Stimulated activated CD8-positive, alpha-beta memory T cell treated with anti-CD3 and anti-CD28 coated beads, Interleukin-2, amount 100 ng/mL, for 48 hours (primary cell): ENCODE data around the gene TSPAN14.
"Not testable (repeated sequence)": the region's sequence is repeated elsewhere in the genome, so short reads cannot be mapped to it uniquely, and the experiment has no call there.

Experiments
- DNase-seq, 2 donors: peaks; one replicate each; pipeline ENCODE4 v3.0.0-alpha.2; 2020; ENCODE audit warnings: low read depth in 2 of 2

The TSPAN14 gene

DNA sequence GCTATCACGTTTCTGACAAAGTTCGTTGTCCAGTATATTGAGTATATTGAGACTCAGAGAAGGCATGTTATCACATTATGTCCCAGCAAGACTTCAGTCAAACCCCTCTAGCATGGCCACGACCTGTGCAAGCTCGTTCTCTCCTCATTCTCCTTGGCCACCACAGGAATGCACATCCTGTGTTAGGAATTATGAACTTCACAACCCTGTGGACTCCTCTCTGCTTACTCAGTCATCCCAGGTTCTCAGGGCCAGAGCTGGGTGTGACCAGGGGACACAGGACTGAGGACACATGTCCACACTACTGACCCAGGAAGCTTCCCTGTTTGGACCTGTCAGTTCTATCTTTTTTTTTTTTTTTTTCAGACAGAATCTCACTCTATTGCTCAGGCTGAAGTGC lies 87.9 kb downstream of the TSPAN14 start:
- no peak for DNase-seq

DNA sequence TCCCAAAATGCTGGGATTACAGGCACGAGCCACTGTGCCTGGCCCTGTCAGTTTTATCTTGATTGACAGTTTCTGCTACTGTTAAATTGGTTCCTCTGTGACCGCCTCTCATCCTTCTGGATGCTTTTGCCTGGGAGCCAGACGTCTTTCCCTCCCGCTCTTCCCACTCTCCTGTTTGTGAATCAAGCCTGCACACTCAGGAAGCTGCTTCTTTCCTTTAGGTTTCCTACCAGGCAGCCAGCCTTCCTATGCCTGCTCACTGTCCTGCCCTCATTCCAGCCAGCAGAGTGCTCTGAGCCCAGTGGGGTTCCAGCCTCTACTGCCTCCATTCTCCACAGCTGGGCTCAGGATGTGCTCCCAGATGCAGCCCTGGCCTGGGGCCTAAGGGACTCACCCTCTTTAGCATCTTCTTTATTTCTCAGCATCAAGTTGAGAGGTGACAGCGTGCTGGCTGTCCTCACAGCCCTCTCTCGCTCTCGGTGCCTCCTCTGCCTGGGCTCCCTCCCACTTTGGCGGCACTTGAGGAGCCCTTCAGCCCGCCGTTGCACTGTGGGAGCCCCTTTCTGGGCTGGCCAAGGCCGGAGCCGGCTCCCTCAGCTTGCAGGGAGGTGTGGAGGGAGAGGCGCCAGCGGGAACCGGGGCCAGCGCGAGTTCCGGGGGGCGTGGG lies 88.7 kb downstream of the TSPAN14 start:
- DNase-seq: no peak

DNA sequence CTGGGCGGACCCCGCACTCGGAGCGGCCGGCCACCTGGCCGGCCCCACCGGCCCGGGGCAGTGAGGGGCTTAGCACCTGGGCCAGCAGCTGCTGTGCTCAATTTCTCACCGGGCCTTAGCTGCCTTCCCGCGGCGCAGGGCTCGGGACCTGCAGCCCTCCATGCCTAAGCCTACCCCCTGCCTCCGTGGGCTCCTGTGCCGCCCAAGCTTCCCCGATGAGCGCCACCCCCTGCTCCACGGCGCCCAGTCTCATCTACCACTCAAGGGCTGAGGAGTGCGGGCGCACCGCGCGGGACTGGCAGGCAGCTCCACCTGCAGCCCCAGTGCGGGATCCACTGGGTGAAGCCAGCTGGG lies 89.2 kb downstream of the TSPAN14 start:
- DNase-seq: not testable (repeated sequence)

DNA sequence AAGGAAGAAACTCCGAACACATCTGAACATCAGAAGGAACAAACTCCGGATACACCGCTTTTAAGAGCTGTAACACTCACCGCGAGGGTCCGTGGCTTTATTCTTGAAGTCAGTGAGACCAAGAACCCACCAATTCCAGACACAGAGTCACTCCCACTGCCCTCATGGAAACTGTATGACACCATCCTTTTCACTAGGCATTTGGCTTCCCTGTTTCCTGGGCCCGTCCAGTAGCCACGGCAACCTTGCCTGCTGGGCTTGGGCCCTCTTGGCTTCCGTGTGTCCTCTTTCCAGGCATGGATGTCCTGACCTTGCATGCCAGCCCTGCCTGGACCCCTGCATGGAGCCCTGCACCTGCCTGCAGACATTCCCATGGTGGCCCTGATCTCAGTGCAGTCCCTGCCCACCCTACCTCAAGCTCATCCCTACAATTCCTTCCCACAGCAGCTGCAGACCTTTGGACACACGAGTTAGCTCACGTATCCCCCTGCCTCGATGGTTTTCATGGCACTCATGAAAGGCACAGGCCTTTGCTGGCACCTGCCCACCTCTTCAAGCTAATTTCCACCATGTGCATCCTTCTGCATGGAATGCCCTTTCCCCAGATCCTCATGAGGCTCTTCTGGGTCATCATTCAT lies 90.3 kb downstream of the TSPAN14 start:
- no peak for DNase-seq

DNA sequence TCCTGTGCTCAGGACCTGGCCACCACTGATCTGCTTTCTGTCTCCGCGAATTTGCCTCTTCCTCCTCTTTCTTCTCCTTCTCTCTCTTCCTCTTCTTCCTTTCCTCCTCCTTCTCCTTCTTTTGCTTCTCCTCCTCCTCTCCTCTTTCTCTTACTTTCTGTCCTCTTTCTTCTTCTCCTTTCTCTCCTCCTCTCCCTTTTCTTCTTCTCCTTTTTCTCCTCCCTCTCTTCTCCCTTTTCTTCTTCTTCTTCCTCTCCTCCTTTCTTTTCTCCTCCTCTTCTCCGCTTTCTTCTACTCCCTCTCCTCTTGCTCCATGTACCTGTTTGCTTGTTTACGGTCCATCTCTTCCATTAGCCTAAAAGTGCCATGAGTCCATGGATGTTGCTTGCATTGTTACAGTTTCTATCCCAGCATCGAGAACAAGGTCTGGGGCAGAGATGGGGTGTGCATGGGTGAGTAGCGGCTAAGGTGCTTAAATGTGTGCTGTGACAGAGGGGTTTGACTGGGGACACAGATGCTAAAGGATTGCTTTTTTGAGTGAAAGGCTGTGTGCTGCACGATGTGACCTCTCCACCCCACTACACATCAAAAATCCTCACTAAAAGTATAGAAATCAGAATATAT lies 91.3 kb downstream of the TSPAN14 start:
- no peak for DNase-seq

DNA sequence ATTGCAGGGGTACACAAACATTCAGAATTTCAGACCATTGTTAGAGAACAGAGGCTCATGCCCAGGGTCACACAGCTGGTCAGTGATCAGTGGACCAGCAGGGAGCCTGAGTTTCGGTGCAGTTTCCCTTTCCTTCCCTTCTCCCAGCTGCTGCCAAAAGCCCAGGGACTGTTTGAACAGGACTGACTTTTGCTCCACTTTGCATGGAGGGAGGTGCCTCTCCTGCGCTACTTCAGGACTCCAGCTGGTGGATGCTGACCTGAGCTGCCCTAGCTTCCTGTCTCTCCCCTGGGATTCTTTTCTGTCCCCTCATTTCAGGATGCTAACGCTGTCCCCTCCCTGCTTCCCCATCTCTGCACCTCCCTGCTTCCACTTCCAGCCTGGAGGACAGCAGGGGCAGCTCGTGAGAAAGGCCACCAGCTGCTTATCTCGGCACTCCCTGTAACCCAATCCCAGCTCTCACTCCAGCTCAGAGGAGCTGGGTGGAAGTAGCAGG lies 98.1 kb downstream of the TSPAN14 start:
- no peak for DNase-seq

DNA sequence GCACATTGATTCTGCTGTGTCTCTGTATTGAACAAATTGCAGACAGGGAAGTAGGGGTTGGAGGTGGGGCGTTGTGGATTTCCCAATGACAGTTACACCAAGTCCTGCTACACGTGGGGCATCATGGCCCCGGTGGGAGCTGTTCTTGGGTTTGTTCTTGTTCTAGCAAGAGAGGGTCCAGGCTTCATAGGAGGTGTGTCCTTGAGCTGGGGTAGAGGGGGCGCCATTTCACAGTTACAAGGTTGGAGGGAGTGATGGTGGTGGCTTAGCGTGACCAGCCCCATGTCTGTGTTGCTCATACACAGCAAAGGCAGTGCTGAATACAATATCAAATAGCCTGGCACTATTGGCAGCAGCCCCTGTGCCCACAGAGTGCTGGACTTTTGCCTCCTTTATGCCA lies 99.3 kb downstream of the TSPAN14 start:
- DNase-seq: no peak

DNA sequence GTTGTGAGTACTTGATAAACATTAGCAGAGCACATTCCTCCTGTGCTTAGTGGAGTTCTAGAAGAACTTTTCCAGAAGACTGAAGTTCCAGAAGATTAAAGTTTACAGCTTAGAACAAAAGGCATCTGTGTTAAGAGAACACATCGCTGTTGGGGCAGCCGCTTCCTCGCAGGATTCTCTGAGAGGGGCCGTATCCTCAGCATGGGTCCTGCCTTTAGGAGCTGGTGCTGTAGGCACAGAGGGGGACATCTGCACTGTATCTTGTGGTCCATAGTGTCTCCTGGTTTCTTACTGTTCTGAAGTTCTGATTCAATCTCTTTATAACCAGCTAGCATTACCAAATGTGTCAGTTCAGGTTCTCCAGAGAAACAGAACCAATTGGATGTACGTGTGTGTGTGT lies 99.9 kb downstream of the TSPAN14 start:
- DNase-seq: no peak

DNA sequence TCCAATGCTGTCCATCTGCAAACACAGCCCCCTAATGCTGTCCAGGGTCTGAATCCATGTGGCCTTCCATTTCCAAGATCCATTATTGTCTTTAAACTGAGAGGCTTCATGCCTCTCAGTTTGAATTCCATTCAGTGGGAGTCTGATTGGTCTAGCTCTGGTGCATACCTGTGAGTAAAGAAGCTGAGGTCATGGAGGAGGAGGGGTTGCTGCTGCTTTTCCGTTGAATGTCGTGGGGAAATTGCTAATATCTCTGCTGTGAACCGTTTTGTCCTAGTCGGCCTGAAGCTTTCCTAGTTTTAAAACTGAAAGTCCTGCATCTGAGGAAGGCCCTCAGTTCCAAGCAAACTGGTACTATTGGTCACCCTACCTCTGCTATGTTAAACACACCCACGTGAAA lies 101.3 kb downstream of the TSPAN14 start:
- DNase-seq: no peak

DNA sequence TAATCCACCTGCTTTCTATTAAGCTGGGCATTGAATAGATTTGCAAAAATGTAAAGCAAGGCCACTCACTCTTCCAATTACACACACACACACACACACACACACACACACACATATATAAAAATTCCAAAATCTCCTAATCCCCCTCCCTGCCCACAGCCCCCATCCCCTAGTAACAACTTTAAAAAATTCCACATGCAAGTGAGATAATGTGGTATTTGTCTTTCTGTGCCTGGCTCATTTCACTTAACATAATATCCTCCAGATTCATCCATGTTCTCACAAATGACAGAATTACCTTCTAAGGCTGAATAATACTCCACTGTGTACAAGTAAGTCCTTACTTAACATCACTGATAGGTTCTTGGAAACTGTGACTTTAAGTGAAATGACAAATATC lies 107.8 kb downstream of the TSPAN14 start:
- no peak for DNase-seq

DNA sequence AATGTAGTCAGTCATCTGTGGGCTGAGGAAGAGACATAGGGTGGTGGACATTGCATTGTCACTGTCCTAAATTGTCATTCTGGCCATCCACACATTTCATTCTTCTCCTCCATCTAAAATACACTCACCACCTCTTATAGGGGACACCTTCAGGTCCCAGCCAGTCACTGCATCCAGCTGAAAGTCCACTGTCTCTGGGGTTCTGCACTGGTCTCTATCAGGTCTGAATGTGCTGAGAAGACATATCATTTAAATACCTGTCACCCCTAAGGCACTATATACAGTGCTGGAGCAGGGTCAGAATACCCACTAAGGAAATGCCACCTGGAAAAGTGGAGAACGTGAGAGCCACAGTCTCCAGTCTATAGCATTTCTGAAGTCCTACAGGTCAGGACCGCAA lies 113.2 kb downstream of the TSPAN14 start:
- no peak for DNase-seq

DNA sequence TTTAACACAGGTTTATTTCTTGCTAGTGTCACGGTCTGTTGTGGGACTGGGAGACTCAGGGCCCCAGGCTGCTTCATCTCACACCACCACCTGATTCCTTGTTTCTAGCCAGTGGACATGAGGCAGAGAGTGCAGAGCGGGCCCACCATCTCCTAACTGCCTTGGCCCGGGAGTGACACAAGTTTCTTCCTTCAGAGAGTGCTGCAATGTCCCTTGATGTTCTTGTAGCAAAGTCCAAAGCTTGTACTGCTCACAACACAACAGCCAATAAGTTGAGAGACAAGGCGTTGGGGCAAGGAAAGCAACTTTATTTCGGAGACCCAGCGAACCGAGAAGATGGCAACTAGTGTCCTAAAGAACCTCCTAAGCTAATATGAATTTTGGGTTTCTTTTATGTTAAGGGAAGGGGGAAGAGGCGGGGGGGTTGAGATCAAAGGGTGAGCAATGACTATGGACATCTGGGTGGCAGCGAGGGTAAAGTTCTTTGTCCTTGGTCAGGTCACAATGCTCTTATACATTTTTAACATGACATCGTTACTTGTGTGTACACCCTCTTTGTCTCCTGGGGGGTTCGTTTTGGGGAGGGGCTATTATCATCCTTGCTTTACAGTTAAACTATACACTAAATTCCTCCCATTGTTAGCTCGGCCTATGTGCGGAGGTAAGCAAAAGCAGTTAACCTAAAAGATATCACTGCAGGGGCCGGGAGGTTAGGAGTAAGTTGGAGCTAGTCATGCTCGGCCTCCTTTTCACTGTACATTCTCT lies 115.2 kb downstream of the TSPAN14 start:
- DNase-seq: no peak

DNA sequence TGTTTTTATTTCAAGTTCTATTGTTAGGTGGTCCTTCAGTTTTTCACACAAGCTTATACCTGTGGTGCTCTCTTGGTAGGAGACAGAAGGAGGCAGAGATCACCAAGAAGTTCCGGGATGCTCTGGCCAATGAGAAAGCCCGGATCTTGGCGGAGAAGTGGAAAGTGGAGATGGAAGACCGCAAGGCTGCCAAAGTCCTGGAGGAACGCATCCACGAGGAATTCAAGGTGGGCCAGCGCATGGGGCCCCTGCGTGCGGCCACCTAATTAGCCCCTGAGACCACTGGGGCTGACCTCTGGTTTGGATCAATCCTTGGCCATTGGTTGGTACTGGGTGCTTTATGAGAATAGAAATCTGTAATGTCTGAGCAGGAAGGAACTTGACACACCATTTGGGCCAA lies 117.2 kb downstream of the TSPAN14 start:
- no peak for DNase-seq

DNA sequence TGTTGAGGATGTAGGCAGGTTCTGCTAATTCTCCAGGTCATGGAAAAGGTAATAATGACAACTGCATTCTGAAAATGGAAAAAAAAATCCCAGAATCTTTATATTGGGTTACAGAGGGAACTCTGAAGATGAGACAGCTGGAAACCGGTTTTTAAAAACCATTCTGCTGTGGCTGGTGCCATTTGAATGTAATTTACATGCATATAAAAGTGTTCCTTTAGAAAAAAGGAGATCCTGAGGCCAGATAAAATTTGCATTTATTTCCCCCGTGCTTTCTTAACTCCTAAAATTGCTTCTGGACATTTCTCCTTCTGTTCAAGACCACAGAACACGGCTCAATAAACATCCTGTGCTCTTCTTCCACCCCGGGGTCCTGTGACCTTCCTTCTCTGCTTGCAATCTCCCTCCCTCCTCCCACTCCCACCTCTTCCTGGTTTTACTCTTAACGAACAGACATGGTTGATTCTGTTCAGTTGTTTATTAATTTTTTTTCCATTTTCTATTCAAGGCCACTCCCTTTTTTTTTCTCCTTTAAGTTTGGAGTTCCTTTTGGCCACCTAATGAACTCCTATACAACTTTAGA lies 125.2 kb downstream of the TSPAN14 start:
- no peak for DNase-seq

DNA sequence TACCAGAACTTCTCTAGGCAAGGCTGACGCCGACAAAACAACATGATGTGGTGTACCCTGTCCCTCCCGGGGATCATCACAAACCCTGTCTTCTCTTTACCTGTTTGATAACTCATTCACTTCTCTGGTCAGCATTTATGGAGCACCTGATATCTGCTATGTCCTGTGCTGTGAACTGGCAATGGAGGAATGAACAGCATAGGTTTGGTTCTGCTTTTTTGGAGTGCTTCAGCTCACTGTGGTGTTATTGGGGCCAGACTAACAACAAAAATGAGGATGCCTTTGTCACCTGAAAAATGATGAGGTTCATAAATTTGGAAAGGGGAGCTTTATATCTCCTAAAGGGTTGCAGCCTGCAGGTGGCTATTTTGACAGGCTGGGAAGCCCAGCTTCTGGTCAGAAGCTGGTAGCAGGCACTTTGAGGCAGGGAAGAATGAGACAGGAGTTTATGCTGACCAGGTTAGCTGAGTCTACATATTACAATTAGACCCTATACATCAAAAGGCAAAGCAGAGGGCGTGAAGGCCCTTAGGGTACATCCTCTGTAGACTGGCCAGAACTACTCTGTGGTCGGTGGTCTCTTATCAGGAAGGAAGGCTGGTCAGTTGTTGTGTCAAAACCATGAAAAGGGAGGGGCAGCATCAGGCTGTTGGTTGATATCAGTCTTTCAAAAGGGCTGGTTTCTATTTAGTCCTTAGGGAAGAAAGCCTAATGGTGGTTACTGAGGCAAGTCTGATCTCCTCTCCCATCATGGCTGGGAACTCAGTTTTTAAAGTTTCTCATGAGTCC lies 125.9 kb downstream of the TSPAN14 start:
- no peak for DNase-seq

DNA sequence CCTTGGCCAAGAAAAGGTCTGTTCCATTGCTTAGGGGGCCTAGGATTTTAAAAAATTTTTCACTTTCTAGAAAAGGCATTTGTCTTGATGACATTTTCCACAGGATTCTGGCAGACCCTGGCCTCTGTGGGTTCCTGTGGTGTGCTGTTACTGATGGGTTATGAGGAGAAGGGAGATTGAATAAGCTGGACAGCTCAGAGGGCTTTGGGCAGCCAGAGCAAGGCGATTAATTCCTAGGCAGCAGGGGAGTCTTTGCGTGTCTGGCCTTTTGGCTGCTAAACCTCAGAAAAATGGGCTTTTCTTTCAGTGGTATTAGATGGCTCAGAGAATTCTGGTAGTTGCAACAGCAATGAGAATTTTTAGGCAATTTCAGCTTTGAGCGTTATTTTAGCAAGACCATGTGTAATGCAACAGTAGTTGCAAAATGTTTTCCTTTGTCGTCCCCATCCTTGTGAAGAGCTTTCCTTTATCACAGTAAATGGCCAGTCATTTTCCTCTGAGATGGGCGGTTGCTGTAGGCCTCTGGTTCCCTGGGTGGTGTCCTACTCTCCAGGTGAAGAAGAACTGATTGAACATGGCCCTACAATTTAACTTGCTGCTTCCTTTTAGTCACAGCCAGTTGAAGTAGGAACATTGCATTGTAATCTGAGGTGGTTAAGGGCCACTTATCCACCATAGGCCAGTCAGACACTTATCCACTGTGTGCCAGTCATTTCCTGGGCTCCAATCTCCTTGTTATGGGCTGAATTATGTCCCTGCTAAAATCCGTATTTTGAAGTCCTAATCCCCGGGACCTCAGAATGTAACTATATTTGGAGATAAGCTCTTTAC lies 126.7 kb downstream of the TSPAN14 start:
- DNase-seq: no peak

DNA sequence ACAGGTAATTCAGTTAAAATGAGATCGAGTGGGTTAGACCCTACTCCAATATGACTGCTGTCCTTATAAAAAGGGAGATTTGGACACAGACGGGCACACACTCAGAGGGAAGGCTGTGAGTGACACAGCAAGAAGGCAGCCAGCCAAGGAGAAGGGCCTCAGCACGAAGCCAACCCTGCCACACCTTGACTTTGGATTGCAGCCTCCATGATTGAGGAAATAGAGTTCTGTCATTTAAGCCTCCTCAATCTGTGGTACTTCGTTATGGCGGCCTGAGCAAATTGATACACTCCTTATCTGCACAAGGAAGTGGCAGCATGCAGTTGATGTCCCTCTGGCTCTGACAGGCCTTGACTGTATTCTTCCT lies 127.3 kb downstream of the TSPAN14 start:
- no peak for DNase-seq

DNA sequence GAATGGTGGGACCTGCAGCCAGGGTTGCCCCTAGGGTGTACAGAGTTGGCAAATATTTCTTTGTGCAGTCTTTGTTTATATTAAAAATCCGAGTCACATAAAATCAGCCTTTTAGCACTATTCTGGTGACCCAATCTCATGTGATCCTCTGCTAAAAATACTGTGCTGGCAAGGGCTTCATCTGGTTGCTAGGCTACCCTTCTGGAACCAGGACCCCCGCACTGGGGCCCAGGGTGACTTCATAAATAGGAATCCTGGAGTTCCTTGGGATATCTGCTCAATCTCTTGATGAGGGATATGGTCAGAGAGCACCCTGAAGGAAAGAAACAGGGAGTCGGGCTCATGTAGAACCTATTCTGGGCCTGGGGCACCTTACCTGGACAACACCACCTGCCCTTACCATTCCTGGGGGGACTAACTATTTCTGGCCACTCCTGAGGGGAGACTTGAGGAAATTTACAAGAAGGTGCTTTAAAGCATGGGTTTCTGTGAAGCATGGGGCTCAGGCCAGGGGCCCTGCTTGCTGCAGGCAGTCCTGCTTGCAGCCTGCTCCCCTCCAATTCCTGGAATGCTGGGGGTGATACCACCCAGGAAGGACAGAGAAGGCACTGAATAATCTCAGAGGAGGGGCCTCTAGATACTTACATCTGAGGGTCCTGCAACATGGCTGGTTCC lies 128.3 kb downstream of the TSPAN14 start:
- no peak for DNase-seq
